ENCODE results near the gene PXDN. TPM values are rescaled to one million over a fixed set of nuclear protein-coding genes. Genes with fewer than 3 reads are reported as not detected.

The PXDN gene
- total RNA-seq, 2 donors from 2014 or later: 9.5 to 20.0 TPM

DNA sequence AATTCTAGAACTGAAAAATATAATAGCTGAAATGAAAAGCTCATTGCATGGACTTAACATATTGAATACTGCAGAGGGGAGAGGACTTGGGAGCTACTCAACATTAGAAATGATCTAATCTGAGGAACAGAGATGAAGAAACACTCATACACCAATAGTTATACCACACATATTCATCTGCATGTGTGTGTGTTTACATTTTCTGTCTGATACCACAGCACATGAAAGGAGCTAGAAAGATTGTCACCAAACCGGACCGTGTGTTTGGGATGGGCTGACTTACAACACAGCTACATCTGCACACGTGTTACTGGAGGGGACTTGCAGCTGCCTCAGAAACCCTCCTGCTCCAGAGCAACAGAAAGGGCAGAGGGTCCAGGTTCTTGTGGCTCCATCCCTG lies 47.8 kb downstream of the PXDN start:
- Histone ChIP-seq H3K9me3 (no peaks in the 10 kb centered on the region), H3K36me3 (no peaks in the 10 kb centered on the region), H3K4me3 (no peak overlapping the region), H3K27me3 (no peaks in the 10 kb centered on the region), H3K4me1 (no peaks in the 10 kb centered on the region), H3K27ac (no peak overlapping the region), H3K9ac (ENCODE audit: low read depth in 2 of 2, low read length in 2 of 2) (no peak overlapping the region)
- intact Hi-C loops (cut with DNase I): no loop called here
- no peak for DNase-seq
- TF ChIP-seq, protein P1, sequence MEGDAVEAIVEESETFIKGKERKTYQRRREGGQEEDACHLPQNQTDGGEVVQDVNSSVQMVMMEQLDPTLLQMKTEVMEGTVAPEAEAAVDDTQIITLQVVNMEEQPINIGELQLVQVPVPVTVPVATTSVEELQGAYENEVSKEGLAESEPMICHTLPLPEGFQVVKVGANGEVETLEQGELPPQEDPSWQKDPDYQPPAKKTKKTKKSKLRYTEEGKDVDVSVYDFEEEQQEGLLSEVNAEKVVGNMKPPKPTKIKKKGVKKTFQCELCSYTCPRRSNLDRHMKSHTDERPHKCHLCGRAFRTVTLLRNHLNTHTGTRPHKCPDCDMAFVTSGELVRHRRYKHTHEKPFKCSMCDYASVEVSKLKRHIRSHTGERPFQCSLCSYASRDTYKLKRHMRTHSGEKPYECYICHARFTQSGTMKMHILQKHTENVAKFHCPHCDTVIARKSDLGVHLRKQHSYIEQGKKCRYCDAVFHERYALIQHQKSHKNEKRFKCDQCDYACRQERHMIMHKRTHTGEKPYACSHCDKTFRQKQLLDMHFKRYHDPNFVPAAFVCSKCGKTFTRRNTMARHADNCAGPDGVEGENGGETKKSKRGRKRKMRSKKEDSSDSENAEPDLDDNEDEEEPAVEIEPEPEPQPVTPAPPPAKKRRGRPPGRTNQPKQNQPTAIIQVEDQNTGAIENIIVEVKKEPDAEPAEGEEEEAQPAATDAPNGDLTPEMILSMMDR (IDR thresholded peaks at IDR 0.05): no peak

DNA sequence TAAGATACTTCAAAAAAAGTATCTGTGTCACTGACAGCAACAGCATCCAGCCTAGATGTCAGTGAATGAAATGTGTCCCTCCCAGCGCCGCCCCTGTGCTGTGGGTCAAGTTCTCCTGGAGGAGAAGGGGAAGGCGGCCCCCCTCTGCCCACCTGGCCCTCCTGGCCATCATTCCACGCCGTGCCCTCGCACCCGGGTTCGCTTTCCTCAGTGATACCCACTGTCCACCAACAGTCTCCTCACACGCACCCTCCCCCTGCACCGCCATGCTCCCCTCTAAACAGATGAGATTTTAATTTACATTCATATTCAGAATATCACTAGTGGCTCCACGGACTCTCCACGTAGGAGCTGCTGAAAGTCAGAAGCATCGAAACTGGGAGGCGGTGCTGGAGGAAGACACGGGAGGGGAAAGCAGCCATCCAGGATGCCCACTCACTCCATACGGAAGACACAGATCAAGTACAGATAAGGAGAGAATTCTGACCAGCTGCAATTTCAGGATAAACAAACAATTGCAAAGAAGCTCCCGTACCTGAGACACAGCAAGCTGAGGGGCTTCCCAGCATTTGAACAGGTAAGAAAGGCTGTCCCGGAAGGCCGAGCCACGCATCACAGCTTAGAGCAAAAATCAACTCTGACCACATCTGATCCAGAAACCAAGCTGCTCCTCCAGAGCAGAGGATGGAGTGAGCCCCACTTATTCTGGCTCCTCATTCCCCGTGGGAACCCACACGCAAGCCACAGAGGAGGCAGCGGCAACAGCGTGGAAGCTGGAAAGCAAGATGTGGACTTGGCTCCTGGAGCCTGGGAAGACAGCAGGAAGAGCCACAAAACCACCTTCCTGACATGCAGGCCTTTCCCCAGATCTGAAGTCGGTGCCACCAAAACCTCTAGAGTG lies 49.7 kb downstream of the PXDN start:
- TF ChIP-seq, protein P1 (IDR thresholded peaks at IDR 0.05): no peak
- Histone ChIP-seq H3K9me3 (no peaks in the 10 kb centered on the region), H3K27me3 (no peaks in the 10 kb centered on the region), H3K27ac (no peak overlapping the region), H3K36me3 (no peaks in the 10 kb centered on the region), H3K4me3 (no peak overlapping the region), H3K9ac (ENCODE audit: low read depth in 2 of 2, low read length in 2 of 2) (no peak overlapping the region), H3K4me1 (no peaks in the 10 kb centered on the region)
- DNase-seq: no peak
- intact Hi-C loops (cut with DNase I): no loop called here

DNA sequence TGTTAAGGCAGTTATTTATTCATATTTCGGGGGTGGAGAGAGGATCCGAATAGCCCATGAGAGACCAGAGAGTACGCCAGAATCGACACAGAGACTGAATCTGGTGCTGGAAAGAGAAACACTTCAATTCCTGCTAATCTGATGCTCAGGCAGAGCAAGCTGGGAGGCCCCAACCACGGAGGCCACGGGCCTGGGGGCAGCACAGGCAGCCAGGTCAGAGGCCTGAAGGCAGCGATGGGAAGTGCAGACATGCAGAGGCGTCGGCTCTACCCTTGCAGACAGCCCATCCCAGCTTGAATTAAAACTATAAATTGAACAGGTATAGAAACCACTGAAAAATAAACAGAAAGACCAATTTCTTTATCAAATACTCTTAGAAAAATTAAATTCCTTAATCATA lies 50.6 kb downstream of the PXDN start:
- no peaks in the 10 kb centered on the region for H3K4me1 ChIP-seq
- no peak overlapping the region for H3K27ac ChIP-seq
- intact Hi-C loops (cut with DNase I): no loop called here
- no peak overlapping the region for H3K4me3 ChIP-seq
- DNase-seq: no peak
- no peaks in the 10 kb centered on the region for H3K9me3 ChIP-seq
- H3K36me3 ChIP-seq: no peaks in the 10 kb centered on the region
- TF ChIP-seq, protein P1 (IDR thresholded peaks at IDR 0.05): no peak
- H3K9ac ChIP-seq (ENCODE audit: low read depth in 2 of 2, low read length in 2 of 2): no peak overlapping the region
- no peaks in the 10 kb centered on the region for H3K27me3 ChIP-seq

DNA sequence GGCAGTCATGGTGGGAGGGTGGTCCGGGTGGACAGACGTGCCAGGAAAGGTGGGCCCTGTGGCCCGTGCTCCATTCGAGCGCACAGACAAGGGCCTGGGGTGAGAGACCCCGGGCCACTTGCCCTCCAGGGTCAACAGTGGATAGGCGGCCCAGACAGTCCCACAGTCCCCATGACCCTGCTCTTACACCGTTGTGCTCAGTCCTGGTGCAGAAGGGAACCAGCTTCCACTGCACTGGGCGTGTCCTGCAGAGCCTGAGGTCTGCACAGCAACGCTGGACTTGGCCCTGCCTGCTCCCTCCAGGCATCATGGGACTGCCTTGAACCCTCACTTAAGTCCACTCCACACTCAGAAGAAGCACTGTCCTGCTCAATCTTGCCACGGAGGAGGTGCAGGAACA lies 52.0 kb downstream of the PXDN start:
- no peaks in the 10 kb centered on the region for H3K9me3 ChIP-seq
- no peaks in the 10 kb centered on the region for H3K36me3 ChIP-seq
- H3K27me3 ChIP-seq: no peaks in the 10 kb centered on the region
- no peak overlapping the region for H3K27ac ChIP-seq
- H3K4me3 ChIP-seq: no peak overlapping the region
- intact Hi-C loops (cut with DNase I): no loop called here
- H3K4me1 ChIP-seq: no peaks in the 10 kb centered on the region
- no peak overlapping the region for H3K9ac ChIP-seq (ENCODE audit: low read depth in 2 of 2, low read length in 2 of 2)
- TF ChIP-seq, protein P1 (IDR thresholded peaks at IDR 0.05): no peak
- DNase-seq: no peak

DNA sequence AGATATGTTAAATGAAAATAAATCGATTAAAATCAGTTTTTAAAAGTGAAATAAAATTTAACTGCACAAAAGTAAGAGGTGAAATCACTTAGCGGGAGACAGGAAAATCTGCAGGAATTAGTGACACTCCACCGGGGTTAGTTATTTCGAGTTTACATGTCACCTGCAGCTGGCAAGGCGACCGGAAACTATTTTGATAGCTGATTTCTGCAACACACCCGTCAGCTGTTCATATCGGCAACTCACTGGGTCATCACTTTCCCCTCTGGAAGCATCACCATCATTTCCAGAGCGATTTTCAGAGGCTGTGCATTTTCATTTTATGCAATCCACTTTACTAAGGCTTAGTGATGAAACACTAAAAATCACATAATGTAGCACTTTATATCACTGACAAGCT lies 52.9 kb downstream of the PXDN start:
- Histone ChIP-seq H3K9me3 (no peaks in the 10 kb centered on the region), H3K4me3 (no peak overlapping the region), H3K4me1 (no peaks in the 10 kb centered on the region), H3K27me3 (no peaks in the 10 kb centered on the region), H3K36me3 (no peaks in the 10 kb centered on the region), H3K9ac (ENCODE audit: low read depth in 2 of 2, low read length in 2 of 2) (no peak overlapping the region), H3K27ac (no peak overlapping the region)
- intact Hi-C loops (cut with DNase I): no loop called here
- TF ChIP-seq, protein P1 (IDR thresholded peaks at IDR 0.05): no peak
- no peak for DNase-seq
